Heart left ventricle (tissue), 13 donors: ENCODE measurements around the gene GRIN2A.

ENCODE experiments used
- POLR2A ChIP-seq, 2 donors: fragments of 450-650 bp; IDR thresholded peaks; one replicate each; pipeline ENCODE4 v1.6.1; 2017; ENCODE audit warnings: antibody characterized with exemption in 2 of 2, mild to moderate bottlenecking in 2 of 2, moderate library complexity in 2 of 2
- TF ChIP-seq, protein P1 (sequence below), 12 donors: fragments of 200-600 bp; sonication (generic) in 4 of 12; IDR thresholded peaks; one replicate each; pipeline versions ENCODE4 v1.5.0 to v1.8.0; 2018 to 2022; ENCODE audit warnings: antibody characterized with exemption in 12 of 12, mild to moderate bottlenecking in 5 of 12
- donor health status: ischemic (EF 13 %, LVEDD 7.1; RV severe dilation, severe dysfunction).
- donor health status: DM: no; HTN: yes; CAD: no.
- donor health status: DM: no; HTN: no; CAD: no.
- donor health status: ischemic (EF 25% LVEDD 6.9; RV normal size, moderate dysfunction).
- donor health status: ischemic (EF 25% LVEDD 5.7; RV mildly dilated, moderate dysfunction).
- donor health status: ischemic (EF 35%, LVEDD 5.7; RV mildly dilated, moderate dysfunction).
- donor health status: nonischemic (EF 11% LVEDD 7.7; RV severe dilation, severe dysfunction).
- donor health status: DM: yes; HTN: yes; CAD: no.
- donor health status: PGD.
- donor health status: ischemic (EF 29% LVEDD 5.4; RV normal size, mild dysfunction).
- donor health status: nonischemic (EF 23%, LVEDD 6.1; RV moderate dilation, normal function).

GRCh38 chr16:9917691-9918090 lies 264.5 kb downstream of the GRIN2A start:
- TF ChIP-seq, protein P1, sequence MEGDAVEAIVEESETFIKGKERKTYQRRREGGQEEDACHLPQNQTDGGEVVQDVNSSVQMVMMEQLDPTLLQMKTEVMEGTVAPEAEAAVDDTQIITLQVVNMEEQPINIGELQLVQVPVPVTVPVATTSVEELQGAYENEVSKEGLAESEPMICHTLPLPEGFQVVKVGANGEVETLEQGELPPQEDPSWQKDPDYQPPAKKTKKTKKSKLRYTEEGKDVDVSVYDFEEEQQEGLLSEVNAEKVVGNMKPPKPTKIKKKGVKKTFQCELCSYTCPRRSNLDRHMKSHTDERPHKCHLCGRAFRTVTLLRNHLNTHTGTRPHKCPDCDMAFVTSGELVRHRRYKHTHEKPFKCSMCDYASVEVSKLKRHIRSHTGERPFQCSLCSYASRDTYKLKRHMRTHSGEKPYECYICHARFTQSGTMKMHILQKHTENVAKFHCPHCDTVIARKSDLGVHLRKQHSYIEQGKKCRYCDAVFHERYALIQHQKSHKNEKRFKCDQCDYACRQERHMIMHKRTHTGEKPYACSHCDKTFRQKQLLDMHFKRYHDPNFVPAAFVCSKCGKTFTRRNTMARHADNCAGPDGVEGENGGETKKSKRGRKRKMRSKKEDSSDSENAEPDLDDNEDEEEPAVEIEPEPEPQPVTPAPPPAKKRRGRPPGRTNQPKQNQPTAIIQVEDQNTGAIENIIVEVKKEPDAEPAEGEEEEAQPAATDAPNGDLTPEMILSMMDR (IDR thresholded peaks at IDR 0.05) = no peak
- TF ChIP-seq POLR2A (IDR thresholded peaks at IDR 0.05) = no peak
